ENCODE measurements around the gene AMFR.
"Not testable (repeated sequence)": the region's sequence is repeated elsewhere in the genome, so short reads cannot be mapped to it uniquely, and the experiment has no call there.

AMFR gene

GRCh38 chr16:56423584-56424403 is 1.6 kb downstream of the AMFR start:
- no peak for DNase-seq

- DNase-seq = no peak
Measured at GRCh38 chr16:56422896-56423441, 2.4 kb downstream of the AMFR start.

GRCh38 chr16:56421976-56422669 is 3.2 kb downstream of the AMFR start:
- no peak for DNase-seq

- DNase-seq = no peak
Measured at GRCh38 chr16:56421313-56421712, 4.0 kb downstream of the AMFR start.

- no peak for DNase-seq
Measured at GRCh38 chr16:56420613-56421012, 4.7 kb downstream of the AMFR start.

- no peak for DNase-seq
Measured at GRCh38 chr16:56419740-56420548, 5.4 kb downstream of the AMFR start.

GRCh38 chr16:56417138-56417537 is 8.2 kb downstream of the AMFR start:
- no peak for DNase-seq

GRCh38 chr16:56415875-56416274 is 9.5 kb downstream of the AMFR start:
- DNase-seq = no peak

GRCh38 chr16:56414366-56414765 is 11.0 kb downstream of the AMFR start:
- DNase-seq = no peak

GRCh38 chr16:56413381-56413780 is 12.0 kb downstream of the AMFR start:
- no peak for DNase-seq

- no peak for DNase-seq
Measured at GRCh38 chr16:56411624-56412023, 13.7 kb downstream of the AMFR start.

- DNase-seq = no peak
Measured at GRCh38 chr16:56411123-56411522, 14.2 kb downstream of the AMFR start.

- no peak for DNase-seq
Measured at GRCh38 chr16:56409195-56409594, 16.1 kb downstream of the AMFR start.

- no peak for DNase-seq
Measured at GRCh38 chr16:56408379-56409098, 16.8 kb downstream of the AMFR start.

GRCh38 chr16:56405977-56406672 is 19.2 kb downstream of the AMFR start:
- no peak for DNase-seq

GRCh38 chr16:56401482-56401881 is 23.9 kb downstream of the AMFR start:
- DNase-seq = no peak

GRCh38 chr16:56400458-56400857 is 24.9 kb downstream of the AMFR start:
- DNase-seq = no peak

- no peak for DNase-seq
Measured at GRCh38 chr16:56399486-56399885, 25.9 kb downstream of the AMFR start.

GRCh38 chr16:56399047-56399446 is 26.3 kb downstream of the AMFR start:
- DNase-seq = no peak

GRCh38 chr16:56396724-56397123 is 28.6 kb downstream of the AMFR start:
- DNase-seq = not testable (repeated sequence)

GRCh38 chr16:56389554-56389953 is 35.8 kb downstream of the AMFR start:
- DNase-seq = no peak

- DNase-seq = no peak
Measured at GRCh38 chr16:56388209-56388608, 37.1 kb downstream of the AMFR start.

Data from CD4-positive, alpha-beta T cell treated with Interleukin-15 for 1 hour (primary cell).